GM23338 (cell line): ENCODE data around the gene TMPRSS6.

Source experiments
- EZH2 ChIP-seq: fragments of 200-600 bp; sonication (generic); IDR thresholded peaks from one replicate; pipeline ENCODE4 v1.8.0; 2017; ENCODE audit warnings: antibody characterized with exemption, mild to moderate bottlenecking, low read depth; ENCODE audit not compliant: unreplicated experiment
- EZH2phosphoT487 ChIP-seq: fragments of 200-600 bp; sonication (generic); IDR thresholded peaks from one replicate; pipeline ENCODE4 v1.8.1; 2018; ENCODE audit warnings: antibody characterized with exemption; ENCODE audit not compliant: unreplicated experiment
- JUNB ChIP-seq: IDR thresholded peaks from one replicate; pipeline ENCODE4 v1.6.1; 2016; ENCODE audit warnings: antibody characterized with exemption; ENCODE audit not compliant: unreplicated experiment
- NANOG ChIP-seq: IDR thresholded peaks from 2 replicates; pipeline ENCODE4 v1.6.1; 2016; ENCODE audit warnings: antibody characterized with exemption, borderline replicate concordance
- POLR2AphosphoS5 ChIP-seq: IDR thresholded peaks from 2 replicates; pipeline ENCODE4 v1.6.1; 2016; ENCODE audit warnings: antibody characterized with exemption, low read depth
- REST ChIP-seq: IDR thresholded peaks from one replicate; pipeline ENCODE4 v1.6.1; 2018; ENCODE audit warnings: antibody characterized with exemption; ENCODE audit not compliant: unreplicated experiment
- ZNF114 ChIP-seq: fragments of 250-450 bp; sonication (Bioruptor Pico); IDR thresholded peaks from 2 replicates; pipeline ENCODE4 v1.5.0; 2020; ENCODE audit warnings: mild to moderate bottlenecking, moderate library complexity
- ZNF331 ChIP-seq: fragments of 250-450 bp; sonication (Bioruptor Pico); IDR thresholded peaks from 2 replicates; pipeline ENCODE4 v1.5.0; 2020; ENCODE audit warnings: low read depth, mild to moderate bottlenecking, moderate library complexity
- TF ChIP-seq, protein P1 (sequence below), 2 experiments: fragments of 200-600 bp in 1 of 2; sonication (generic) in 1 of 2; conservative IDR thresholded peaks; 2 replicates each; pipeline versions ENCODE4 v1.5.1 to v1.6.1; 2016 to 2017; ENCODE audit warnings: antibody characterized with exemption in 2 of 2, low read depth in 2 of 2, mild to moderate bottlenecking in 2 of 2, moderate library complexity in 1 of 2

DNA sequence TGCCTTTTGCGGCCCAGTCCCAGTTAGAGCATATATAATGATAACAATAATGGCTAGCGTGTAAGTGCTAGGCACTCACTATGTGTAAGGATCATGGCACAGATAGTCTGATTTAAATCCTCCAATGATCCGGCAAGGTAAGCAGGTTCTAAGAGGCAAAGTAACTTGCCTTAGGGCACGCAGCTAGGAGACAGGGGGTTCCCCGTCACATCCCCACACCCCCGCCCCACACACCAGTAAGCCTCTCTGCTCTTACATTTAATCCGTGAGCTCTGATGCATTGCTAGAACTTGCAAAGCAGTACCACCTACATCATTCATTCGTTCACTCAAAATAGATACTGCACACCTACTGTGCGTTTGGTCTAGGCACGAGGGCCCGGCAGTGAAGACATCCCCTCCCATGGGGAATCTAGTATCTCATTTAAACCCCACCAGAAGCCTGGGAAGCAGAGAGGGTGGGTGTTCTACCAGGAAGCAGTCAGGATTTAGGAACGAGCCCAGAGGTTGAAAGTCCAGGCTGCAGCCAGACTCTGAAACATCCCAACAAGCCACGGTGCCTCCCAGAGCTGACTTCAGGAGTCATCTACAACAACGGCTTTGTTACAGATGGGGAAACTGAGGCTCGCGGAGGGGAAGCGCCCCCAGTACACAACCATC lies 20.6 kb downstream of the TMPRSS6 start:
- TF ChIP-seq, protein P1, sequence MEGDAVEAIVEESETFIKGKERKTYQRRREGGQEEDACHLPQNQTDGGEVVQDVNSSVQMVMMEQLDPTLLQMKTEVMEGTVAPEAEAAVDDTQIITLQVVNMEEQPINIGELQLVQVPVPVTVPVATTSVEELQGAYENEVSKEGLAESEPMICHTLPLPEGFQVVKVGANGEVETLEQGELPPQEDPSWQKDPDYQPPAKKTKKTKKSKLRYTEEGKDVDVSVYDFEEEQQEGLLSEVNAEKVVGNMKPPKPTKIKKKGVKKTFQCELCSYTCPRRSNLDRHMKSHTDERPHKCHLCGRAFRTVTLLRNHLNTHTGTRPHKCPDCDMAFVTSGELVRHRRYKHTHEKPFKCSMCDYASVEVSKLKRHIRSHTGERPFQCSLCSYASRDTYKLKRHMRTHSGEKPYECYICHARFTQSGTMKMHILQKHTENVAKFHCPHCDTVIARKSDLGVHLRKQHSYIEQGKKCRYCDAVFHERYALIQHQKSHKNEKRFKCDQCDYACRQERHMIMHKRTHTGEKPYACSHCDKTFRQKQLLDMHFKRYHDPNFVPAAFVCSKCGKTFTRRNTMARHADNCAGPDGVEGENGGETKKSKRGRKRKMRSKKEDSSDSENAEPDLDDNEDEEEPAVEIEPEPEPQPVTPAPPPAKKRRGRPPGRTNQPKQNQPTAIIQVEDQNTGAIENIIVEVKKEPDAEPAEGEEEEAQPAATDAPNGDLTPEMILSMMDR (conservative IDR thresholded peaks at IDR 0.05; ENCODE audit: low read depth in 2 of 2): no peak
- TF ChIP-seq REST (no peak), EZH2phosphoT487 (no peak), POLR2AphosphoS5 (no peak), EZH2 (no peak), ZNF114 (no peak), JUNB (no peak), ZNF331 (CRISPR knock-in tag) (no peak), NANOG (no peak)
